ENCODE measurements around the gene HECW1.

- no peak for TF ChIP-seq CTCF (IDR thresholded peaks at IDR 0.05)
- TF ChIP-seq EZH2 (IDR thresholded peaks at IDR 0.05; ENCODE audit: borderline replicate concordance, insufficient read depth, low read depth, low read length, poor library complexity, severe bottlenecking) = no peak
Observed at GRCh38 chr7:43212921-43213320, 100.5 kb downstream of the HECW1 start.

All from B cell (primary cell).